NT2/D1 (cell line): ENCODE results near the gene SUOX.
"Not testable (repeated sequence)": the region's sequence is repeated elsewhere in the genome, so short reads cannot be mapped to it uniquely, and the experiment has no call there.

Experiments
- DNase-seq: peaks from one replicate; pipeline ENCODE4 v3.0.0-alpha.2; 2011; ENCODE audit warnings: low read depth, low spot score
- H3K27me3 ChIP-seq: 2 replicates; pipeline ENCODE4 v1.6.0; 2011; ENCODE audit warnings: mild to moderate bottlenecking; ENCODE audit not compliant: insufficient read length, insufficient read depth
- H3K36me3 ChIP-seq: 2 replicates; pipeline ENCODE4 v1.6.1; 2011; ENCODE audit warnings: mild to moderate bottlenecking, low read length, mixed read lengths; ENCODE audit not compliant: insufficient read depth, insufficient read length
- H3K4me1 ChIP-seq: 2 replicates; pipeline ENCODE4 v1.5.1; 2011; ENCODE audit not compliant: insufficient read depth, insufficient read length
- H3K4me3 ChIP-seq: 2 replicates; pipeline ENCODE4 v1.5.1; 2011; ENCODE audit warnings: low read depth; ENCODE audit not compliant: insufficient read length
- H3K9ac ChIP-seq: 2 replicates; pipeline ENCODE4 v1.6.0; 2011; ENCODE audit warnings: low read depth; ENCODE audit not compliant: insufficient read length
- H3K9me3 ChIP-seq: 2 replicates; pipeline ENCODE4 v1.5.1; 2011; ENCODE audit warnings: mild to moderate bottlenecking, low read length; ENCODE audit not compliant: insufficient read depth
- SUZ12 ChIP-seq: IDR thresholded peaks from 2 replicates; pipeline ENCODE4 v1.6.1; 2011; ENCODE audit not compliant: insufficient read length, insufficient read depth; ENCODE audit errors: extremely low read depth
- YY1 ChIP-seq: IDR thresholded peaks from 2 replicates; pipeline ENCODE4 v1.6.1; 2011; ENCODE audit not compliant: insufficient read length, insufficient read depth
- ZNF274 ChIP-seq: IDR thresholded peaks from 2 replicates; pipeline ENCODE4 v1.6.1; 2011; ENCODE audit warnings: mild to moderate bottlenecking, low read depth, low read length

SUOX gene

DNA sequence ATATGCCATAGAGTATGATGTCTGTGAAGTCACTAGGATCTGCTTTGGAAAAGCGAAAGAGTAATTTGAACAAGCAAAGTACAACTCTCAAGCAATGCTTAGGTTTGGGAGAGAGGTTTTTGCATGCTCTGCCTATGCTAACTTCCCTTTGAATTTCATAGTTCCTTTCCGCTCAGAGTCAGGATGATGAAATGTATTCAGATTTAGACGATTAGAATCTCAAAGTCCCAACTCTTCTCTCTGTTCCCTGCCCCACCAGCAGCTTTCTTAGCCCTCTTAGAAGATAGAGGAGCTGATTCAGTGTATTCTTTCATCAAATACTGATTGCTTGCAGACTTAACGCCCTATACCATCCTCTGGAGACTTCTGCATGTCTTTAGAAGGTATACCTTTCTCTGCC is 11.7 kb upstream of the SUOX start:
- Histone ChIP-seq H3K27me3 (no peaks in the 10 kb centered on the region), H3K9ac (no peak overlapping the region), H3K36me3 (peaks cover 83% of the 10 kb centered on the region), H3K4me3 (no peak overlapping the region), H3K4me1 (no peaks in the 10 kb centered on the region), H3K9me3 (no peaks in the 10 kb centered on the region)
- no peak for TF ChIP-seq ZNF274
- TF ChIP-seq YY1 = no peak
- TF ChIP-seq SUZ12 = no peak
- no peak for DNase-seq

GRCh38 chr12:55985976-55986375 is 11.1 kb upstream of the SUOX start:
- not testable (repeated sequence) for H3K4me1 ChIP-seq, DNase-seq, H3K27me3 ChIP-seq, H3K9ac ChIP-seq, H3K9me3 ChIP-seq, H3K4me3 ChIP-seq
- H3K36me3 ChIP-seq = peaks cover 85% of the 10 kb centered on the region

GRCh38 chr12:55991110-55991509 is 6.0 kb upstream of the SUOX start:
- TF ChIP-seq YY1 (no peak), ZNF274 (no peak), SUZ12 (no peak)
- Histone ChIP-seq H3K4me3 (no peak overlapping the region), H3K4me1 (no peaks in the 10 kb centered on the region), H3K9me3 (no peaks in the 10 kb centered on the region), H3K36me3 (peaks cover 91% of the 10 kb centered on the region), H3K9ac (no peak overlapping the region), H3K27me3 (no peaks in the 10 kb centered on the region)
- no peak for DNase-seq

DNA sequence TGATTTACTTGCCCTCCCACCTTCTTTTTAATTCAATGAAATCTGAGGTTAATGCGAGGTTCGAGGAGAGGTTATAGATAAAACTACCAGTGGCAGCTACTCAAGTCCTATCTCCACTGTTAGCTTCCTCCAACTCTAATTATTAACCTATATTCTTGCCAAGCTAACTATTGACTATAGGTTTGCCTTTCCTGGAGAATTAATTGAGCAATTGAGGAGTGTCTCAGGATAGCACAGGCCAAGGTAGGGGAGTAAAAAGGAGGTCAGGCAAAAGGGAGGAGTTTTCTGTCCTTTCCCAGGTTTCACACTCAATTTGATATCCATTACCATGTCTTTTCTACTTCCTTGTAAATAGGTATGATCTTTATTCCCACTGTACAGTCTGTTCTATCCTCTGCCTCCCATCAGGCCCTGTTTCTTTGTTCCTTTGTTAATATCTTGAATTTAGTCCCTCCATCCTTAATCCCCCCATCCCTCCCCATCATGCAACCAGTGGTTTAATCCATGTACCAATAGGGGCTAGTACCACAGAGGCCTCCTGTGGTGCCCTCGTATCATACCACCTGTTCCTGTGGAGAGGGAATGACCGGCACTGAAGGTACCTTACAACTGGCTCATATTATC is 3.7 kb upstream of the SUOX start:
- Histone ChIP-seq H3K27me3 (no peaks in the 10 kb centered on the region), H3K4me3 (no peak overlapping the region), H3K9me3 (no peaks in the 10 kb centered on the region), H3K9ac (no peak overlapping the region), H3K4me1 (peaks cover under 1% of the 10 kb centered on the region), H3K36me3 (peaks cover 73% of the 10 kb centered on the region)
- no peak for DNase-seq
- no peak for TF ChIP-seq SUZ12

DNA sequence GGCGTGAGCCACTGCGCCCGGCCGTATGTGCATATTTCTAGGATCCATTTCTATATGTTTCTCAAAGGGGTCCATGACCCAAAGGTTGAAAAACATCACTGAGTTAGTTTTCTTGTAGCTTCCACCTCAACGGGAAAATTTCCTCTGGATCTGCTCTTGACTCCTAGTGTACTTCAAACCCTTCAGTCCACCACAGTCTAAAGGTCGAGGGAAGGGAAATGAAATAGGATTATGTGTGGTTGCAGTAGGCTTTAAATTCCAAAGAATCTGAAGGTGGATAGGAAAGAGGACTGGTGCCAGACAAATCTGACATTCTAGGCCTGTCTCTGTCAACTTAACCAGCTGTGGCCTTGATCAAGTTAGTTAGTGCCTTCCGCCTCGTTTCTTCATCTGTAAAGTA is 1.7 kb upstream of the SUOX start:
- DNase-seq = no peak
- H3K4me1 ChIP-seq = peaks cover 3% of the 10 kb centered on the region
- peaks cover 56% of the 10 kb centered on the region for H3K36me3 ChIP-seq
- no peak overlapping the region for H3K4me3 ChIP-seq
- no peak overlapping the region for H3K9ac ChIP-seq
- TF ChIP-seq SUZ12 (no peak), ZNF274 (no peak), YY1 (no peak)
- H3K27me3 ChIP-seq = no peaks in the 10 kb centered on the region
- H3K9me3 ChIP-seq = no peaks in the 10 kb centered on the region; the same call in 1 of the 2 replicates

GRCh38 chr12:55996201-55996714 is 818 bp upstream of the SUOX start:
- Histone ChIP-seq H3K4me1 (peaks cover 3% of the 10 kb centered on the region), H3K9ac (peak overlapping the region; percentile 68), H3K27me3 (no peaks in the 10 kb centered on the region), H3K9me3 (no peaks in the 10 kb centered on the region; the same call in 1 of the 2 replicates), H3K4me3 (peak overlapping the region; percentile 32), H3K36me3 (peaks cover 47% of the 10 kb centered on the region)
- DNase-seq = no peak
- no peak for TF ChIP-seq SUZ12
- TF ChIP-seq ZNF274 = no peak
- no peak for TF ChIP-seq YY1

DNA sequence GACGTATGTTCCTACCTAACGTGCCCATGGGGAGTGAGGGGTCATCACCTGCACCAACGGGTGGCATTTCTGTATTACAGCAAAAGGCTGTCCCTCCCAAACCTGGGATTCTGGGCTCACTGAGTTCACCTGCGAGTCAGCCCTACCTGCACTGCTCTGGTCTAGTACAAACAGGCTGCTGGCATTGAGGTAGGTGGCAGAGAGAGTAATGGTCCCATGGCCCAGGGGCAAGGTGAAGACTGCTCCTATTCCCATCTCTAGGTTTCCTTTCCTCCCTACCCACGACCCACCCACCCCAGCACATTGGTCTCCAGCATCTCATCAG is 421 bp downstream of the SUOX start:
- H3K4me3 ChIP-seq = peak overlapping the region; percentile 80
- peak overlapping the region; percentile 88 for H3K9ac ChIP-seq
- DNase-seq = no peak

GRCh38 chr12:55999522-55999921 is 2.4 kb downstream of the SUOX start:
- H3K36me3 ChIP-seq = peaks cover 39% of the 10 kb centered on the region
- not testable (repeated sequence) for H3K4me3 ChIP-seq, H3K4me1 ChIP-seq, H3K9me3 ChIP-seq, DNase-seq, H3K27me3 ChIP-seq, H3K9ac ChIP-seq

More for the DNA sequence above, 421 bp downstream of the SUOX start:
- Histone ChIP-seq H3K4me1 (peaks cover 3% of the 10 kb centered on the region), H3K27me3 (no peaks in the 10 kb centered on the region), H3K9me3 (no peaks in the 10 kb centered on the region; the same call in 1 of the 2 replicates), H3K36me3 (peaks cover 45% of the 10 kb centered on the region)
- no peak for TF ChIP-seq ZNF274

- not testable (repeated sequence) for H3K4me1 ChIP-seq, DNase-seq, H3K4me3 ChIP-seq, H3K27me3 ChIP-seq, H3K9ac ChIP-seq, H3K9me3 ChIP-seq
- H3K36me3 ChIP-seq = peaks cover 37% of the 10 kb centered on the region
These were observed 3.0 kb downstream of the SUOX start for GRCh38 chr12:55999999-56000540.
